Measurements from ENCODE around the gene TENT5C. TPM values are rescaled to one million over a fixed set of nuclear protein-coding genes. Genes with fewer than 3 reads are reported as not detected.

Gene TENT5C
- total and polyA plus RNA-seq, 2 of the 8 experiments (the other 6 are each of a cell fraction or from before 2014, with no cell fraction given) = 0.38 to 0.99 TPM

DNA sequence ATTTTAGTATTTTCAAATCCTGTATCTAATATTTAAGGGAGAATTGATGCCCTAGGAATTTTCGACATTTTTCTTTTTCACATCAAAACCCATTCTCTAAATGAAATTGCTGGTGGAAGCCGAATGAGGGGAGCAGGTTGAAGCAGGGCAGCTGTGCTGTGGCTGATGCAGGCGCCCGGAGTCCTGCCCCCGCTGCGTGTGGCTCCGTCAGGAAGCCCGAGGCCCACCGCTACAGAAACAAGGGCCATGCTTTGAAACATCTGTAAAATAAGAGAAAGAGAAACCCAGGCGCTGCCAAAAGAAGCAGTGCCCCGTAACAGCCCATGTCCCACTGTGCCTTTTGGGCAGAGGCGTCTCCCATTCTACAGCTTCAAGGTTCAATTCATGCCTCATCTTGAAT, 41.1 kb downstream of the TENT5C start (continued):
- TF ChIP-seq, protein P1, sequence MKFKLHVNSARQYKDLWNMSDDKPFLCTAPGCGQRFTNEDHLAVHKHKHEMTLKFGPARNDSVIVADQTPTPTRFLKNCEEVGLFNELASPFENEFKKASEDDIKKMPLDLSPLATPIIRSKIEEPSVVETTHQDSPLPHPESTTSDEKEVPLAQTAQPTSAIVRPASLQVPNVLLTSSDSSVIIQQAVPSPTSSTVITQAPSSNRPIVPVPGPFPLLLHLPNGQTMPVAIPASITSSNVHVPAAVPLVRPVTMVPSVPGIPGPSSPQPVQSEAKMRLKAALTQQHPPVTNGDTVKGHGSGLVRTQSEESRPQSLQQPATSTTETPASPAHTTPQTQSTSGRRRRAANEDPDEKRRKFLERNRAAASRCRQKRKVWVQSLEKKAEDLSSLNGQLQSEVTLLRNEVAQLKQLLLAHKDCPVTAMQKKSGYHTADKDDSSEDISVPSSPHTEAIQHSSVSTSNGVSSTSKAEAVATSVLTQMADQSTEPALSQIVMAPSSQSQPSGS (IDR thresholded peaks at IDR 0.05; ENCODE audit: low read length) = no peak
- TF ChIP-seq SP1 (IDR thresholded peaks at IDR 0.05; ENCODE audit: low read depth, low read length) (no peak), KDM1A (IDR thresholded peaks at IDR 0.05; ENCODE audit: borderline replicate concordance, low read length) (no peak), CTBP2 (IDR thresholded peaks at IDR 0.05; ENCODE audit: borderline replicate concordance, insufficient read depth, insufficient read length, low read length) (no peak)
